ENCODE data around the gene C19orf81. TPM values are rescaled to one million over a fixed set of nuclear protein-coding genes. Genes with fewer than 3 reads are reported as not detected.

Gene C19orf81
- total RNA-seq, 1 experiment from 2014 or later = 14.5 TPM

DNA sequence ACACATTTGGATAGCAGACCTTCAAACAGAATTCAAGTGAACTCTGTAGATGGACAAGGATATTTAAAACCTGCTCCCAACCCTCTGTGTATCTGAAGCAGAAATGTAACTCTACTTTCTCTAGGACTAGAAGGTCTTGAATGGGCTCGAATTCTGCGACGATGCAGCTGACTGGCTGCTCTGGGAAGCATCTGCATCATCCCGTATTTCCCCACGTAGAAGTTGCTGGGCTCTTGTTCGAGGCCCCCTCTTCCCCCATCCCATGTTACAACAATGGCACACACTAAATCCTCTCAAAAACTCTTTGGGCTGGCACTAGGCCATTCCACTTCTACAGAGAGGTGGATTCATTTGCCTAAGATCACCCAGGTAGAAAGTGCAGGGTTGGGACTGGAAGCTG, 15.0 kb downstream of the C19orf81 start:
- CTCF ChIA-PET = no interaction called here
- H4K20me1 ChIP-seq (ENCODE audit: insufficient read depth) = no peaks in the 10 kb centered on the region
- TF ChIP-seq, protein P1, sequence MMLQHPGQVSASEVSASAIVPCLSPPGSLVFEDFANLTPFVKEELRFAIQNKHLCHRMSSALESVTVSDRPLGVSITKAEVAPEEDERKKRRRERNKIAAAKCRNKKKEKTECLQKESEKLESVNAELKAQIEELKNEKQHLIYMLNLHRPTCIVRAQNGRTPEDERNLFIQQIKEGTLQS (IDR thresholded peaks at IDR 0.05) = no peak
- no peak for TF ChIP-seq EZH2phosphoT487 (IDR thresholded peaks at IDR 0.05; ENCODE audit: borderline replicate concordance)
- TF ChIP-seq ELF1 (IDR thresholded peaks at IDR 0.05; ENCODE audit: borderline replicate concordance, low read depth) = no peak
- no peak for TF ChIP-seq CEBPB (IDR thresholded peaks at IDR 0.05; ENCODE audit: low read depth)
- no peak for TF ChIP-seq CBX3 (IDR thresholded peaks at IDR 0.05; ENCODE audit: low read depth)
- TF ChIP-seq, protein P2, sequence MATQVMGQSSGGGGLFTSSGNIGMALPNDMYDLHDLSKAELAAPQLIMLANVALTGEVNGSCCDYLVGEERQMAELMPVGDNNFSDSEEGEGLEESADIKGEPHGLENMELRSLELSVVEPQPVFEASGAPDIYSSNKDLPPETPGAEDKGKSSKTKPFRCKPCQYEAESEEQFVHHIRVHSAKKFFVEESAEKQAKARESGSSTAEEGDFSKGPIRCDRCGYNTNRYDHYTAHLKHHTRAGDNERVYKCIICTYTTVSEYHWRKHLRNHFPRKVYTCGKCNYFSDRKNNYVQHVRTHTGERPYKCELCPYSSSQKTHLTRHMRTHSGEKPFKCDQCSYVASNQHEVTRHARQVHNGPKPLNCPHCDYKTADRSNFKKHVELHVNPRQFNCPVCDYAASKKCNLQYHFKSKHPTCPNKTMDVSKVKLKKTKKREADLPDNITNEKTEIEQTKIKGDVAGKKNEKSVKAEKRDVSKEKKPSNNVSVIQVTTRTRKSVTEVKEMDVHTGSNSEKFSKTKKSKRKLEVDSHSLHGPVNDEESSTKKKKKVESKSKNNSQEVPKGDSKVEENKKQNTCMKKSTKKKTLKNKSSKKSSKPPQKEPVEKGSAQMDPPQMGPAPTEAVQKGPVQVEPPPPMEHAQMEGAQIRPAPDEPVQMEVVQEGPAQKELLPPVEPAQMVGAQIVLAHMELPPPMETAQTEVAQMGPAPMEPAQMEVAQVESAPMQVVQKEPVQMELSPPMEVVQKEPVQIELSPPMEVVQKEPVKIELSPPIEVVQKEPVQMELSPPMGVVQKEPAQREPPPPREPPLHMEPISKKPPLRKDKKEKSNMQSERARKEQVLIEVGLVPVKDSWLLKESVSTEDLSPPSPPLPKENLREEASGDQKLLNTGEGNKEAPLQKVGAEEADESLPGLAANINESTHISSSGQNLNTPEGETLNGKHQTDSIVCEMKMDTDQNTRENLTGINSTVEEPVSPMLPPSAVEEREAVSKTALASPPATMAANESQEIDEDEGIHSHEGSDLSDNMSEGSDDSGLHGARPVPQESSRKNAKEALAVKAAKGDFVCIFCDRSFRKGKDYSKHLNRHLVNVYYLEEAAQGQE (IDR thresholded peaks at IDR 0.05; ENCODE audit: low read depth) = no peak
- no peak for TF ChIP-seq JUND (IDR thresholded peaks at IDR 0.05)
- TF ChIP-seq ZNF274 (IDR thresholded peaks at IDR 0.05; ENCODE audit: low read depth, low read length) = no peak
- no peak for TF ChIP-seq POLR2A (IDR thresholded peaks at IDR 0.05; ENCODE audit: borderline replicate concordance, extremely low read depth, insufficient read depth, insufficient read length)
- TF ChIP-seq POLR2AphosphoS5 (IDR thresholded peaks at IDR 0.05; ENCODE audit: low read depth, low read length) = no peak
- TF ChIP-seq, protein P3, sequence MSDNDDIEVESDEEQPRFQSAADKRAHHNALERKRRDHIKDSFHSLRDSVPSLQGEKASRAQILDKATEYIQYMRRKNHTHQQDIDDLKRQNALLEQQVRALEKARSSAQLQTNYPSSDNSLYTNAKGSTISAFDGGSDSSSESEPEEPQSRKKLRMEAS (IDR thresholded peaks at IDR 0.05) = no peak
- no peak for TF ChIP-seq SIN3A (IDR thresholded peaks at IDR 0.05; ENCODE audit: low read depth)
- TF ChIP-seq, protein P4, sequence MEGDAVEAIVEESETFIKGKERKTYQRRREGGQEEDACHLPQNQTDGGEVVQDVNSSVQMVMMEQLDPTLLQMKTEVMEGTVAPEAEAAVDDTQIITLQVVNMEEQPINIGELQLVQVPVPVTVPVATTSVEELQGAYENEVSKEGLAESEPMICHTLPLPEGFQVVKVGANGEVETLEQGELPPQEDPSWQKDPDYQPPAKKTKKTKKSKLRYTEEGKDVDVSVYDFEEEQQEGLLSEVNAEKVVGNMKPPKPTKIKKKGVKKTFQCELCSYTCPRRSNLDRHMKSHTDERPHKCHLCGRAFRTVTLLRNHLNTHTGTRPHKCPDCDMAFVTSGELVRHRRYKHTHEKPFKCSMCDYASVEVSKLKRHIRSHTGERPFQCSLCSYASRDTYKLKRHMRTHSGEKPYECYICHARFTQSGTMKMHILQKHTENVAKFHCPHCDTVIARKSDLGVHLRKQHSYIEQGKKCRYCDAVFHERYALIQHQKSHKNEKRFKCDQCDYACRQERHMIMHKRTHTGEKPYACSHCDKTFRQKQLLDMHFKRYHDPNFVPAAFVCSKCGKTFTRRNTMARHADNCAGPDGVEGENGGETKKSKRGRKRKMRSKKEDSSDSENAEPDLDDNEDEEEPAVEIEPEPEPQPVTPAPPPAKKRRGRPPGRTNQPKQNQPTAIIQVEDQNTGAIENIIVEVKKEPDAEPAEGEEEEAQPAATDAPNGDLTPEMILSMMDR (IDR thresholded peaks at IDR 0.05 in 2 of 3, conservative IDR thresholded peaks at IDR 0.05 in 1 of 3; ENCODE audit: borderline replicate concordance in 1 of 3, insufficient read depth in 1 of 3, low read depth in 2 of 3, low read length in 2 of 3) = no peak
- H3K9ac ChIP-seq (ENCODE audit: low read length) = no peak overlapping the region
- BruUV-seq (replicated peaks) = no TSS peak
- no peaks in the 10 kb centered on the region for H3K9me3 ChIP-seq (ENCODE audit: control insufficient read depth in 1 of 2, insufficient read depth in 1 of 2, low read depth in 1 of 2, low read length in 2 of 2)
- H3K4me3 ChIP-seq (replicated peaks in 1 of 2; ENCODE audit: low read depth in 1 of 2, low read length in 2 of 2) = no peak overlapping the region
- intact Hi-C loops (cut with micrococcal nuclease) = no loop called here
- H3K27me3 ChIP-seq (ENCODE audit: insufficient read depth, low read length) = no peaks in the 10 kb centered on the region
- no peak overlapping the region for H3K27ac ChIP-seq (ENCODE audit: low read depth, low read length)
- no peaks in the 10 kb centered on the region for H3K79me2 ChIP-seq (ENCODE audit: insufficient read depth, low read length)
- ATAC-seq (no peak), DNase-seq (ENCODE audit: low read depth, low spot score) (no peak)
- no peak overlapping the region for H3K4me2 ChIP-seq (ENCODE audit: low read length)
- RAD21 ChIA-PET (ENCODE audit: low non-redundant PET in 1 of 2, low total read pairs in 2 of 2, uncharacterized antibody in 2 of 2, unreplicated experiment in 2 of 2) = no interaction called here
- no peaks in the 10 kb centered on the region for H3K9me2 ChIP-seq (ENCODE audit: insufficient read depth)
- peaks cover 0 to 3% of the 10 kb centered on the region in 2 experiments; a peak in 3 of 4 replicates for H3K4me1 ChIP-seq (ENCODE audit: control insufficient read depth in 1 of 2, insufficient read depth in 2 of 2, low read length in 2 of 2)
- H3K36me3 ChIP-seq (ENCODE audit: control insufficient read depth in 1 of 2, insufficient read depth in 2 of 2, low read length in 2 of 2) = no peaks in the 10 kb centered on the region
- no peak overlapping the region for H2AFZ ChIP-seq (ENCODE audit: low read depth, low read length, poor library complexity, severe bottlenecking)
- POLR2A ChIA-PET = no interaction called here

Measured in HCT116 (cell line).